Measurements from ENCODE around the gene CHD5.

Gene CHD5

DNA sequence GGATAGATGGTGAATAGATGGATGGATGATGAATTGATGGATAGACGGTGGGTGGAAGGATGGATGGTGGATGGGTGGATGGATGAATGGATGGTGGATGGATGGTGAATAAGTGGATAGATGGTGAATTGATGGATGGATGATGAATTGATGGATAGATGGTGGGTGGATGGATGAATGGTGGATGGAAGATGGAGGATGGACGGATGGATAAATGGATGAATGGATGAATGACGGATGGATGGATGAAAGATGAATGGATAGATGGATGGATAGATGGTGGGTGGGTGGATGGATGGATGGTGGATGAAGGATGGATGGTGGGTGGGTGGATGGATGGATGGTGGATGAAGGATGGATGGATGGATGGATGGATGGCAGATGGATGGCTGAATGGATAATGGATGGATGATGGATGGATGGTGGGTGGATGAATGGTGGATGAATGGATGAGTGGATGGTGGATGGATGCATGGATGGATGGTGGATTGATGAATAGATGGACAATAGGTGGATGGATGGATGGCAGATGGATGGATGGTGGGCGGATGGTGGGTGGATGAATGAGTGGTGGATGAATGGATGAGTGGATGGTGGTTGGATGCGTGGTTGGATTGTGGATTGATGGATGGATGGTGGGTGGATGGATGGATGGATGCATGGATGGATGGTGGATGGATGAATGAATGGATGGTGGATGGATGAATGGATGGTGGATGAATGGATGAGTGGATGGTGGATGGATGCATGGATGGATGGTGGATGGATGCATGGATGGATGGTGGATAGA, 5.3 kb downstream of the CHD5 start:
- no peak for DNase-seq (ENCODE audit: low read depth in 2 of 2)

DNA sequence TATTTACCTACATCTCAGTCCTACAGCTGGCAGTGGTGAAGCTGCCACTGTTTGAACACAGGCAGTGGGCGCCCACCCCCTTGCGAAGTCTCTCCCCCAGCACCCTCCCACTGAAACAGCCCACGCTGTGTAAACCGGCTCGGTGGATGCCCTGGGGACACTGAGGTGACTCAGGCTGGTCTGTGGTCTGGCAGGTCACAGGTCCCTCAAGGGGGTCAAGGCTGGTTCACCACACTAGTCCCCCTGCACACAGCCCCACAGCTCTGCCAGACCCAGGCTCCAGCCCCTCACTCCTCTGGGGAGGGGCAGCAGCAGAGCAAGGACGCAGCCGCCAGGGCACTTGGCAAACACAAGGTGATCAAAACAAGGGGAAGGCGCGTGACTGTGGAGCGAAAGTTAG, 7.6 kb downstream of the CHD5 start:
- no peak for DNase-seq (ENCODE audit: low read depth in 2 of 2)

DNA sequence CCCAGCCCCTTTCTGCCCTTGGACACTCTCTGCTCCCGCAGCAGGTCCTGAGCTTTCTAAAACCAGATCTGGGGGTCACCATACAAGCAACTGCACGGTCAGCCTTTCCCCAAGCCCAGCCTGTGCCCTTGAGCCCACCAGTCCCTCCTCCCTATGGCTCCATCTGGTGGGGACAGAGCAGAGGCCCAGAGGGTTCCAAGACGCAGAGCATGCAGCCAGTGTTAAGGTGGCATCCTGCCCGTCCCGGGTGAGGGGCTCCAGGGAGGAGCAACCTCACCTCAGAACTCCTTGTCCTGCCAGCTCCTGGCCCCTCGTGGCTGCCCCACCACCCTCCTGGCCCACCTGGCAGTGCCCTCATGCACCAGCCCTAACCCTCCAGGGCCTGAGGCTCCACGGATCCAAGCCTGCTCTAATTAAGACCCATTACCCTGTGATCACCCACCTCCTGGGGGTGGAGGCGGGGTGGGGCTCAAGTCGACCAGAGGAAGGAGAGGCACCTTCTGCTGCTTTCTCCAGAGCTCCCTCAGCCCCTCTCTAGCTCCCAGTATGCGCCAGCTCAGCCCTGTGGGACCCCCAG, 8.5 kb downstream of the CHD5 start:
- no peak for DNase-seq (ENCODE audit: low read depth in 2 of 2)

DNA sequence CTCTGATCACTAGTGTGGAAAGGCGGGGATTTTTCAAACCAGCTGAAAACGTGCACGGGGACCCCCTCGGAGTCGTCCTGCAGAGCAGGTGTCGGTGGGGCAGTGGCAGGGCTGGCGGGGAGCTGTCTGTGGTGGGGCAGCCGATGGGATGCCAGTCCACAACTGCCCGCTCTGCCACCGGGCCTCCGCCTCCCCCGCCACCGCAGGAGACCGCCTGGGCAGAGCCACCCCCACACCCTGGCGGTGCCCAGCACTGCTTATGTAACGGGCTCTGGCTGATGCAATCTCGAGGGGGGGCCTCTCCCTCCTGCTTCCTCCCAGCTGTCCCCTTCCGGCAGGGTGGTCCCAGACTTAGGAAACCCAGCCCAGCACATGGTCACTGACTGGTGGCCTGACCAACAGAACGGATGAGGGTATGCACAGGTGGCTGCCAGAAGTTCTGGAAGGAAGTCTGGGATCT, 9.3 kb downstream of the CHD5 start:
- DNase-seq (ENCODE audit: low read depth in 2 of 2): no peak

DNA sequence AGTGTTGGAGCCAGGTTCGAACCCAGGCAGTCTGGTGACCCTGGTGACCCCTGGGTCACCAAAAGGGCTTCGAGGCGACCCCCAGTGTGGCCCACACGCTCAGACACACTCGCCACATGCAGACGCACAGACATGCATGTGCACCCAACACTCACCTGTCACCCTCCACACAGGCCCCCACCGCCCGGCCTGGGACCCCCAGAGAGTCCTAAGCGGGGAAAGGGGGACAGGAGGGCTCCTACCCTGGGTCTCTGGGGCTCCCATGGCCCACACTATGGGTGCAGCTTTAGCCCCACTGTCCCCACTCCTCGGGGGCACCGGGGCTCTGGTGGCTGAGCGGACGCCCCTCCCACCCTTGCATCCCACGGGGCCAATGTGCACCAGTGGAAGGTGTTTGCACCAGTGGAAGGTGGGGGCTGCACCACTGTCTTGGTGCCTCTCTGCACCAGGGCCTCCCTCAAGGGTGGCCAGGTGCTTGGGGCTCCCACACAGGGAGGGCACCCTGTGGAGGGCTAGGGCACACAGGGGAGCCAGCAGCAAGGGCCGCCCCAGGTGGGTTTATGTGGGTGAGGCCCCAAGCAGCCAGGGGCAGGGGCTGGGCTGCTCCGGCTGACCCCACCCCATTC, 9.9 kb downstream of the CHD5 start:
- DNase-seq (ENCODE audit: low read depth in 2 of 2): no peak

DNA sequence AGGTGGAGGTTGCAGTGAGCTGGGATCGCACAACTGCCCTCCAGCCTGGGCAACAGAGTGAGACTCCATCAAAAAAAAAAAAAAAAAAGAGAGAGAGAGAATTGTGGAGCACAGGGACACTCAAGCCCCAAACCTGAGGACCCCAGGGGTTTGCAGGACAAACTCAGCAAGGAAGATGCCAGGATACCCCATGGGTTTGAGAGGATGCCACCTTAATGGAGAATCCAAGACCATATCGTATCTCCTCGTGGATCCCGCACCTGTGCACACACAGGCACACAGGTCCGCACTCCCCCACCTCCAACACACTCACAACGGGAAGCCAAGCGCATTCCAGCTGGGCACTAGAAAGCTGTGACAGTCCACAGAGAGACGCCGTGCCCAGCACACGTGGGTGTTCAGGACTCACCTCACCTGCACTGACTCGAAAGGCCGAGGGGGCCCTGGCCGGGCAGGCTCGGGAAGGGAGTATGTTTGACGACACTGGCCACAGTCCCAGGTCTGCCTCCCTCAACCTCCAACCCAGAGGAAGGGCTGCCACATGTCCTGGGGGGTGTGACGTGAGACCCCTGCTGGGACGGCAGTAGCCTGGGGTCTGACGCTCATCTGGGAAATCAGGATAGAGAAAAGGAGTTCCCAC, 11.1 kb downstream of the CHD5 start:
- no peak for DNase-seq (ENCODE audit: low read depth in 2 of 2)

DNA sequence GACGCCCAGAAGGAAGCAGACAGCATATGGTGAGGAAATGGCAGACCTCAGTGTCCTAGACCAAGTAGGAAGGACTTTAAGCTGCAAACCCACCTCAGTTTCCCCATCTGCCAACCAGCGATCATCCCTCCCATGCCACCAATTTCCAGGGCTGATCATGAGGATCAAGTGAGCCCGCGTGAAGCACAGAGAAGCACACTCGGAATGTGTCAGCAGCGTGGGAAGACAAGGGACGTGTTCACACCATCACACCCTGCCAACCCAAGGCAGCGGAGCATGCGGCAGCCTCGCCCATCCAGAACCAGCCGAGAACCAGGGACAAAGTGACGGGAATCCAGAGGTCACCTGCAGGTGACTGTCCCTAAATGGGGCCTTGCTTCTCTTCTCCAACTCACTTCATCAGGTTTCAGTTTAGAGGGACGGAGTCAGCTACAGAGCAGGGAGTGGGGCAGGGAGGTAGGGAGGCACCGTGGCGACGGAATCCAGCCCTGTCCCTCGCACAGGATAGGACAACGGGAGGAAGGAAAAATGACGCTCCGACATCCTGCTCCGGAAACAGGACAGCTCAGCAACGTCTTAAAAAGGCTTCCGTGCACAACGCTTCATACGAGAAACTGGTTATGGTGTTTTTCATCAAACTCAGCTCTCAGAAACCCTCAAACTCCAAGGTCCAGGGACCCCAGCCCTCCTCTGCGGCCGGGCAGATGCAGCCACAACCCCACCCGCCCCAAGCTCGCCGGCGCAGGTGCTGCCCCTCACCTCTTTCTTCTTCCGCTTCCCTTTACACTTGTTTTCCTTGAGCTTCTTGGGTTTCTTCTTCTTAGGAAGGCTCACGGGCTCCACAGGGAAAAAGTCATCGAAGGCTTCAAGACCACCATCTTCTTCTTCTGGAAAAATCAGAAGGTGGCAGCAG, 12.5 kb downstream of the CHD5 start:
- DNase-seq (ENCODE audit: low read depth in 2 of 2): no peak

DNA sequence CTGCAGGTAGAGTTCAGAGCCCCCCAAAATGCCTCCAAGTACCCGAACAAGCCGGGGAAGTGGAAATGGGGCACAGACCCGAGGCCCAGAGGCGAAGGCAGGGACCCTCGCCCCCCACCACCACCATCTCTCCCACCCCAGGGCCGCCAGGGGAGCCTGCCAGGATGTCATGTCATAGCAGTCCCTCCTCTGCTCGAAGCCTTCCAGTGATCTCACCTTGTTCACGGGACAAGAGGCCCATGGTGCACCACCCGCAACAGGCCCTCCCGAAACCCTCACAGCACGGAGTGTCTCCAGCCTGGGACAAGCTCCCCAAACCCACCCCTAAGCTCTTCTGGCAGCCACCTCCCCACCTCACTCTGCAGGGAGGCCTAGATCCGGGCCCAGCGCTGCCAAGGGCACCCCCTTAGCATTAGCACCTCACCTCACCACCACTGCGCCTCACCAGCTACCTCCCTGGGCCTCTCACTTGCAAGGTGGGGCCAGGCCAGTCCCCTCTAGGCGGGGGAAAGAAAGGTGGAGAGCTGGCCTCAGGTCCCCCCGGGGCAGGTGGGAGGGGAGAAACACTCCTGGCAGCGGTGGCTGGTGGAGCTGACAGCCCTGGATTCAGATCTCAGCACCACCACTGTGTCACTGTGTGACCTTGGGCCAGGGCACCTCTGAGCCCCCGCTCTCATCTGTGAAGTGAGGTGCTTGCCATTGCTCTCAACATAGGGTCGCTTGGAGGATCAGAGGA, 13.3 kb downstream of the CHD5 start:
- DNase-seq (ENCODE audit: low read depth in 2 of 2): no peak

DNA sequence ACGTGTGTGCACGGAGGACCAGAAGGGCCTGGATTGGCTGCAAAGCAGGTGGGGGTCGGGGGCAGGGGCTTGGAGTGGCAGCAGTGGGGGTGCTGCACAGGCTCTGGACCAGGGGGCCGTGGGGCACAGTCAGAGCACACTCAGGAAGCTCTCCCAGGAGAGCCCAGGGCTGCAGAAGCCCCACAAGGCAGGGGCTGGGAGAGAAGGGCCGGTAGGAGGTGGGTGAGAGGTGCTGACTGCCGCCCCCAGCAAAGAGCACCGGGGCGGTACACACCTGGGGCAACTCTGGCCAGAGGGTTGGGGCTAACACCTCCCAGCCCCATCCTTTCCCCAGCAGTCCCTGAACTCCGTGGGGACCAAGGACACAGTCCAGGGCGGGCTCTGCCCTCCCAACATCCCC, 13.9 kb downstream of the CHD5 start:
- DNase-seq (ENCODE audit: low read depth in 2 of 2): no peak

DNA sequence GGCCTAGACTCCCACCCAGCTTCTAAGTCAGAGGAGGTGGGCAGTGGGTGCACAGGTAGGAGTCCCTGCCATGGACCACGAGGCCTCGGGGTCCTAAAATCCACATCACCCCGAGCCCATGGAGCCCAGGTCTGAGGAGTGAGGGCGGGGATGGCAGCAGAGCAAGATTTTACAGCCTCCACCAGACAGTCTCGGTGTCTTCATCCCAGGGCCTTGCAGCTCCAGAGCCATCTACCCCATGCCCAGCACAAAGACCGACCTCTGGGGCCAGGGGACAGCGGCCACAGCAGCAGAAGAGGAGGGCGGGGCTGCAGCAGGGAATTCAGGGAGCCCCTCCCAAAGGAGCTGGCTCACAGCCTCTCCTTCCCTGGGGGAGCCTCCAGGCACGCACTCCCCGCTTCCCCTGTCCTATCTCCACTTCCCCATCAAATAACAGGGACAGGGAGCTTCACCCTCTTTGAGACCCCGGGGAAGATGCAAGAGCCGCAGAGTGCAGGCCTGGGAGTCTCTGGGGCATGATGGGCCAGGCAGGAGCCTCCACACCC, 14.6 kb downstream of the CHD5 start:
- DNase-seq (ENCODE audit: low read depth in 2 of 2): no peak

DNA sequence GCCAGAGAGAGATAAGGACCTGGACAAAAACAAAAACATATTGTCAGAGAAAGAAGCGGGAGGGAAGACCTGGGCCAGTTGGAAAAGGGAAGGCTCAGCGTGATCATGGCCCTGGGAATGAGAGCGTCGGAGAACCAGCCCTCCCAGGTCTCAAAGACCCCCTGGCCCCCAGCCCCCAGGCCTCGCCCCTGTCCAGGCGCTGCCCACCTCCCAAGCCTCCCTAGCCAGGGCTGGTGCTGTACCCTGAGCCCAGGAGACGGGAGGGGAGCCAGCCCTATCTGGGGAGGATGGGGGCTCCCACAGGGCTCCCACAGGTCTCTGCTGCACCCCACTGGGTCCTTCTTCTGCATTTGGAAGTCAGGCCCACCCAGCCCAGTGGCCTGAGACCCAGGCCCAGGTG, 15.1 kb downstream of the CHD5 start:
- no peak for DNase-seq (ENCODE audit: low read depth in 2 of 2)

DNA sequence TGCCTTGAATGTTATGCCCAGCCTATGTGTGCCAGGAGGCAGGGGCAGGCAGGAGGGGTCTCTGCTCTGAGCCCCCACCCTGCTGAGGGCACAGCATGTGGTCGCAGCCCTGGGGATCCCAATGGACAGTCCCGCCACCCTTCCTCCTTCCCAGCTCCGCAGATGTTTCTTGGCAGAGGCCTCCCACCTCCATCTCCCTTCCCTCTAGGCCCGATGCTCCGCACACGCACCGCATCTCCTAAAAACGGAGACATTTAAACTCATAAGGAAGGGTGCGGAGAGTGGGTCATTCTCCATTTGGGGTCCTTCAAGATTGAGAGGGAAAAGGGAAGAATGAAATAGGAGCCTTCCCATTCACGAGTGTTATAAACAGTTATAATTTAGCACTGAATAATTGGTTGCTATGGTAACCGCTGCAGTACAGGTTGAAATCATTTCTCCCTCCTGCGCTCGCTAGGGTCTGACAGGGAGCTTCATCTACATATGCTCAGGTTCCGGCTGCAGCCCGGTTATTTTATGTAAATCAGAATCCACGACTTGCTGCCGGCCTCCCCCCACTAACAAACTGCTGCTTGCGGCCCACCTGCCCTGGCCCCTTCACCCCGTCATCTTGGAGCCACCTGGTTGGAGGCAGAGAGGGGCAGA, 16.0 kb downstream of the CHD5 start:
- no peak for DNase-seq (ENCODE audit: low read depth in 2 of 2)

DNA sequence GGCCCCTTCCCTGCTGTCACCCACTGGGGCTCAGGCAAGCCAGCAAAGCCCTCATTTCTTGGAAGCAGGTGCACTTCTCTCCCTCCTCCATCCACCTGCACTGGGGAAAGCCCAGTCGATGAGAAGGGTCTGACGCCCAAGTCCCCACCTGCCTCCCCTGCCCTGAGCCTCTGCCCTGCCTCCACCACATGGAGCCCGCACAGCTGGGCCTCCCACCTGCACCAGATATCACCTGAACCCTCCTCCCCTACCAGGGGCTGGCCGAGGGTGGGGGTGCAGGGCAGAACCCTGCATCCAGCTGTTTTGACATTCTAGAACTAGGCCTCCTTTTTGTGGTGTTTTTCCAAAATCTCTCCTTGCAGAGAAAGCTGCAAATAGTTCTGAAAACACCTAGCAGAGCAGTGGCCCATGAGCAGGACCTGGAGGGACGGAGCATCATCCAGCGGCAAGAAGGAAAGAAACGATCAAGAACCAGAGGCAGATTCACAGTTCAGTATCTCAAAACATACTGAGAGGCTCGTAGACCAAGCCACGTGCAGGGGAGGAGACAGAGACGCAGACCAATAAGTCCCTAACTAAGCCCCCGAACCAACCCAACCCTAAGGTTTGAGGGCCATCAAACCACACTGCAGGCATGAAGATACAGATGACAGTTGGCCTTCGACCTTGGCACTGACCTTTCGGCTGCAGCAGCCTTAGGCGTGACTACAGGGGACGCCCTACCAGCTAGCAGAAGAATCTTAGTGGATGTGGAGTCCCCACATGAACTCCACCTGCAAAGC, 16.7 kb downstream of the CHD5 start:
- DNase-seq (ENCODE audit: low read depth in 2 of 2): no peak

DNA sequence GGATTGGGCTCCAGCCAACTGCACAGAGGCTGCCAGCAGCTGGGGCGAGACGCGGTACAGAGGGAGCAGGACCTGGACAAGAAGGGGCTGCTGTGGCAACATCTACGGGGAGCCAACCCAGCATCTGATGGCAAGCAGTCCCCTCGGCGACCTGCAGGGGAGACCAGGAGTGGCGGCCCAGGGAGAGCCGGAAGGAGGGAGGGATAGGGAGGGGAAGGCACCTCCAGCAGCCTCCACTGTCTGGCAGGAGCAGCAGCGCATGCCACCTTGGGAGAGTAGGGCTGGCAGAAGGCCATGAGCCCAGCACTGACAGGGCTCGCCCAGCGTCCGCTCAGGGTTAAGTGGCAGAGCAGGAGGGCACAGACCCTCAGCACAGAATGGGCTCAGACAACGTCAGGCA, 17.3 kb downstream of the CHD5 start:
- no peak for DNase-seq (ENCODE audit: low read depth in 2 of 2)

DNA sequence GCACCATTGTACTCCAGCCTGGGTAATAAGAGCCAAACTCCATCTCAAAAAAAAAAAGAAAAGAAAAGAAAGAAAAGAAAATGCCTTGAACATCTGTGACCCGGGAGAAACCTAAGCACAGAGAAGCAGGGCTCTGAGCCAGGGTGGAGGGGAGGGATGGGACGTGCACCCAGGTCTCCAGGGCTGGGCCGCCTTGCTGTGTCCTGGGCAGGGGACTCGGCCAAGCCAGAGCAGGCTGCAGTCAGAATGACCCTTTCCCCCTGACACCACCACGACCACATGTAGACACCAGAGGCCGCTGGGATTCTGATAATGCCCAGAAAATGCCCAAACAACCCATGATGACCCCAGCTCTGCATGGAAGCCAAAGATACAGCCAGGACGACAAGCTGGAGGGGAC, 17.8 kb downstream of the CHD5 start:
- DNase-seq (ENCODE audit: low read depth in 2 of 2): no peak

DNA sequence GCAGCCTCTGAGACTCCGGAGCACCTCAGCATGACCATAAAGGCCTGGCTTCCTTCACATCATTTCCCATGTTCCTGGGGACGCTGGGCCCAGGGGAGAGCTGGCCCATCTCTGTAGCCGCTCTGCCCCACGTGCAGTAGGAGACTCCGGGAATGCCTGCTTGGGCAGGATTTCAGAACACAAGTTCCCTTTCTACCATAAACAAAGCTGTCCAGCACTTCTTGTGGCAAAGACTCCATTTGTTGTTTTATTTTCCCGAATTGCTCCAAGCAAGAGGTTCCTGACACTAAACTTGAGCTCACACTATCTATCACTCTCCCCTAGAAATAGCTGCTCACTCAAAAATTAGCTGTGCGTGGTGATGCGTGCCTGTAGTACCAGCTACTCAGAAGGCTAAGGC, 21.9 kb downstream of the CHD5 start:
- DNase-seq (ENCODE audit: low read depth in 2 of 2): no peak

DNA sequence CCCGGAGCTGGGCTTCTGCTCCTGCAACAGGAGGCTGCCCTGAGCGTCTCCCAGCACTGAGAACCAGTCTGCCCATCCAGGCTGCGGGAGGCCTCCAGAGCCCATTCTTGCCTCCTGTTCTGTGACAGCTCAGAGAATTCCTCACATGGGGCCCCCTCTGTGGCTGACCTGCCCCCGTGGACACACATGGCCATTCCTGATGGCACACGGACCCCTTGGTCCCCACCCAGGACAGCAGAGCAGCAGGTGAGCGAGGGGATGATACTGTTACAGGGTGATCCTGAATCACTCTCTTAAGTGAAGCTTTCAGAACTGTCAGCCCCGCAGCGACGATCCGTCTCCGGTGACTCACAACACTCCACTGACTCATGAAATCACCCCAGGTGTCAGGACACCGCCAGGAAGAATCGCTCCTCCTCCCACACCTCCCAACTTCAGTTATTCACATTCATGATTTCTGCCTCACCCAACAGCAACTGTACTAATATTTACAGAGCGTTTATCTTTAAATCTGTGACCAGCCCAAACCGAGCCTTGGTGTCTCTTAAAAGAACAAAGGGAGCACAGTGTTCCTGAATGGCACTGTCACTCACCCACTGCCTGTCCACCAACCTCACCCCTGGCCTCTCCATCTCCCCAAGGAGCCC, 22.5 kb downstream of the CHD5 start:
- DNase-seq (ENCODE audit: low read depth in 2 of 2): peak; percentile 38 to 40

DNA sequence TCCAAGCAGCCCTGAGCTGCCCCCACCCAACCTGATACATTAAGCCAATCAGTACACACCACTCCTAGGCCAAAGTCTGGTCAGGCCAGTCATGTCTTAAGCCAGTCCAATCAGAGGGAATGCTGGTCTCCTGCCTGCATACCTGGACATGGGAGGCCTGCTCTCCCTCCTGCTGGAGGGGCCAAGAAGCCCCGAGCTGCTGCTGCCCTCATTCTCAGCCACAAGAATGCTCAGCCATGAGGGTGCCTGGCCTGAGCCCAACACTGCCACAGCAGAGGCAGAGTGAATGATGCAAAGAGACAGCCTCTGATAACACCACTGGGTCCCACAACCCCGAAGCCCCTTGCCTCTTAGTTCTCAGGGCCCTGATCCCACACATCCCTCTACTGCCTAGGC, 23.0 kb downstream of the CHD5 start:
- DNase-seq (ENCODE audit: low read depth in 2 of 2): no peak
